ENCODE data around the gene SND1.

SND1 gene

DNA sequence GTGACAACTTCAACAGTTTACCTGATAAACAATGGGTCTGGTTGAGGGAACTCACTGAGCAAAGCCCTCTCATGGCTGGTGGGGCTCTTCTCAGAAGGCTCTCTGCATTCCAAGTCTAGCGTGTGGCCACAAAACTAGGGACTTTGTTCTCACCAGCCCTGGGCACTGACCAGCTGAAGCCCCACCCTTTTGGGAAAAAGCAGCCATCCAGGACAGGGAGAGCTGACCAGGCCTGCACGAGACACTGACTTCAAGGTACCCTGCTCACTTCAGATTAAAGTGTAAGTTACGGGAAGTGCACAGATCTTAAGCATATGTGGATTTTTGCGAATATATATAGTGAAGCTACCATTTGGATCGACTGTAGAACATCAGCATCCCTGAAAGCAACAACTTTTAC, 446.6 kb downstream of the SND1 start:
- in situ Hi-C loops (cut with MboI; ENCODE audit: low pct_unique_long_range_greater_than_20kb, low sequenced_read_pairs, unreplicated experiment), result no loop called here
- no peak for DNase-seq (ENCODE audit: low spot score)
- TF ChIP-seq CTCF (IDR thresholded peaks at IDR 0.05; ENCODE audit: extremely low read depth, insufficient read depth, missing control alignments), result no peak

- no peak for DNase-seq (ENCODE audit: low spot score)
- TF ChIP-seq CTCF (IDR thresholded peaks at IDR 0.05; ENCODE audit: extremely low read depth, insufficient read depth, missing control alignments), result no peak
- in situ Hi-C loops (cut with MboI; ENCODE audit: low pct_unique_long_range_greater_than_20kb, low sequenced_read_pairs, unreplicated experiment), result no loop called here
Measured at GRCh38 chr7:128099204-128099671, 447.2 kb downstream of the SND1 start.

DNA sequence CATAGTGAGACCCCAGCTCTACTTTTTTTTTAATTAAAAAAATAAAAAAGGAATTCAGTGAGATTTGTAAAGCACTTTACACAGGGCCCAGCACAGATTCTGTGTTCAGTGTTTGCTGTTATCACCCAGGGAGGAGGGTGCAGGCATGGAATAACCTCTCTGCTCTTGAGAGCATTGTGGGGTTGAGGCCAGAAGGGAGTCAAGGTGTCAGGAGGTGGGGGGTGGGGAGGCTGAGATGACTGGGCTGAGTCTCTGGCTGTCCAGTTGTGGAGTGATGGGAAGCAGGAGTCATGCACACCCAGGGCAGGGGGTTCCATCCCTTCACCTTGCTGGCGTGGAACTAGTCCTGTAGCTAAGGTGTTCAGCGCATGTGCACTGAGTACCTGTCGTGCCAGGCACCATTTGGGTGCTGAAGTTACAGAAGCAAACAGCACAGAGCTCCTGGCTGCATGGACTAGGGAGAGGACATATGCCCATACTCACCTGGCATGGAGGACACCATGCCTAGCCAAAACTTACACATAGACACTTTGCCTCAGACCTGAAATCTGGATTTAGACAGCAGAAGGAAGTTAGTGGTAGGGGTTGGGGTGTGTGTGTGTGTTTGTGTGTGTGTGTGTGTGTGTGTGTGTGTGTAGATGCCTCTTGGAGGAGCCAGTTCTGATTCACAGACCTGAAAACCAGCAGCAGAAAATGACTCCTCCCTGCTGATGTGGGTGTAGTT, 448.4 kb downstream of the SND1 start:
- in situ Hi-C loops (cut with MboI; ENCODE audit: low pct_unique_long_range_greater_than_20kb, low sequenced_read_pairs, unreplicated experiment), result no loop called here
- no peak for TF ChIP-seq CTCF (IDR thresholded peaks at IDR 0.05; ENCODE audit: extremely low read depth, insufficient read depth, missing control alignments)
- DNase-seq (ENCODE audit: low spot score), result no peak

- in situ Hi-C loops (cut with MboI; ENCODE audit: low pct_unique_long_range_greater_than_20kb, low sequenced_read_pairs, unreplicated experiment), result no loop called here
- DNase-seq (ENCODE audit: low spot score), result no peak
- TF ChIP-seq CTCF (IDR thresholded peaks at IDR 0.05; ENCODE audit: extremely low read depth, insufficient read depth, missing control alignments), result no peak
Measured at GRCh38 chr7:128100949-128101713, 449.1 kb downstream of the SND1 start.

GRCh38 chr7:128102490-128103291, 450.7 kb downstream of the SND1 start:
- no peak for TF ChIP-seq CTCF (IDR thresholded peaks at IDR 0.05; ENCODE audit: extremely low read depth, insufficient read depth, missing control alignments)
- no peak for DNase-seq (ENCODE audit: low spot score)
- in situ Hi-C loops (cut with MboI; ENCODE audit: low pct_unique_long_range_greater_than_20kb, low sequenced_read_pairs, unreplicated experiment), result no loop called here

DNA sequence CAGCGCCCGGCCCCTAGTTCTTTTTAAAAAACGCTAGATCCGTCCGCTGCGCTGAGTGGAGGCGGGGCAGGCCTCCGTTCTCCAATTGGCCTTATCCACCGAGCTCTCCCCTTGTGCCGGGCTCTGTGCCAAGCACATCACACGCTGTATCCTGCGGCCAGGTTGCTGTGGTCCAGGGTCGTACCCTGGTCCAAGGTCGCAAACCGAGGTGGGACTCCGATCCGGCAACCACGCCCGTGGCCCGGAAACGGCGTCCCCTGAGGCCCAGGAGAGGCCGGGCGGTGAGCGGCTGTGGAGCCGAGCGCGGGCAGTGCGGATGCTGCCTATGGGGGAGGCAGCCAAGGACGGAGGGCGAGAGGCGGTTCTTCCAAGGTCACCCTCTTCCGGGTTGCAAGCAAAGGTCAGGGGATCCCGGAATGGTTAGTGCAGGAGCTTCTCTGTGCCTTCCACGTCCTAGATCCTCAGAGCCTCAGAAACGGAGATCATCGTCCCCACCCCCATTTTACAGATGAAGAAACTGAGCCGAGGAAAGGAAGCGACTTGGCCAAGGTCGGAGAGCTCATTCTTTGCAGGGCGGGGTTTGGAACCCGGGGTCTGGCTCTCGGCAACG, 451.6 kb downstream of the SND1 start:
- DNase-seq (ENCODE audit: low spot score), result peak; percentile 70
- no peak for TF ChIP-seq CTCF (IDR thresholded peaks at IDR 0.05; ENCODE audit: extremely low read depth, insufficient read depth, missing control alignments)
- in situ Hi-C loops (cut with MboI; ENCODE audit: low pct_unique_long_range_greater_than_20kb, low sequenced_read_pairs, unreplicated experiment), result no loop called here
